ENCODE results near the gene STT3B.

STT3B gene

DNA sequence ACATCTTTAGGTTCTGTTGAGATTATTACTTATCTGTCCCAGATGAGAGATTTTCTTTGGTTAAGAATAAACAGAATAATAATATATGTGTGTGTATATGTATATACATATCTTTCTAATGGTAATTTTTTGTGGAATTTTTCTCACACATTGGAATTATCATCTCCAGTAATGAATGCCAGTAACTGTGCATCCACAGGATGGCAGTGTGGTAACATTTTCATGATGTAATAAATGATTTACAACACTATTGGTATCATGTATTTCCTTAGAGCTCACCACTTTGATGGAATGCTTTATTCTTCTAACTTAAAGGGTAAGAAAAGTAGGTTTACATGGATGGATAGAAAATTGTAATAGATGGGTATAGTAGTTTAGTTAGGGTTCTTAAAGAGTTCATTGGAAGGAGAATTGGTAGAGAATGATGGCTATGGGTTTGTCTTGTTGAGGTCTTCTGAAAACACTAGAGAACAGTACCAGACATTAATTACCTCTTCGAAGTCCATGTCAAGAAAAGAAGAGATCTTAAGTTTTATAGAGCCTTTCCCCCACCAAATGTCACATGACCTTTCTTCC, 78.1 kb downstream of the STT3B start:
- DNase-seq: no peak

DNA sequence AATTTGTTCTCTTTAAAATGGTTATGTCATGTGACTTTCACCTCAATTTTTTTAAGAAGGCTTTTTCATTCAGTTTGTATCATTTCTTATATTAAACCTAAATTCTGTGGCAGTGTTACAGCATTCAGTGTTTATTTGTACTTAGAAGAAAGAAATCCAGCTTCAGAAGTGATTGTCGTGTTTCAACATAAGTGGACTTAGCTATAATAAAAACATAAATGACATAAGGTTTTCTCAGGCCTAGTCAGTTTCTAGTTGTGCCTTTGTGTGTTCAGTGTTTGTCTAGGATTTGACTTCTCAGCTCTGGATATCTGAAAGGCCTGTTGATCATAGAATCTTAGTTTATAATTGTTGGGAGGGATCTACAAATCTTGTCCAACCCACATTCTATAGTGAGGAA, 80.5 kb downstream of the STT3B start:
- no peak for DNase-seq

DNA sequence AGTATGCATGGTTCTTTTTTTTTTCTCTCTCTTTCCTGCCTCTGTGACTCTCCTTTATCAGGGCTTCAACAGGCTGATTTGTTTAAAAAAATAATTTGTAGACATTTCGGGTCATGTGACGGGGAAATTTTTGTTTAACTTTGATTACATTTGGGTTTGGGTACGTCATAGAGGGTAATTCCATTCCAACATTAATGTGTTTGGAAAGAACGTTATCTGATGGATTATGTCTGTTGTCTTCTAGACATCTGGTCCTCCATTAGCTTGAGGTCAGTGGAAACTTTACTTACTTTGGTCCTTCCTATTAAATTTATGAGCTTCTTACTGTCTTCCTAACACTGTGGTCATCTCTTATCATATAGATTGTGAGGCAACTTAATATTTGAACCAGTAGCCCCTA, 80.9 kb downstream of the STT3B start:
- no peak for DNase-seq

DNA sequence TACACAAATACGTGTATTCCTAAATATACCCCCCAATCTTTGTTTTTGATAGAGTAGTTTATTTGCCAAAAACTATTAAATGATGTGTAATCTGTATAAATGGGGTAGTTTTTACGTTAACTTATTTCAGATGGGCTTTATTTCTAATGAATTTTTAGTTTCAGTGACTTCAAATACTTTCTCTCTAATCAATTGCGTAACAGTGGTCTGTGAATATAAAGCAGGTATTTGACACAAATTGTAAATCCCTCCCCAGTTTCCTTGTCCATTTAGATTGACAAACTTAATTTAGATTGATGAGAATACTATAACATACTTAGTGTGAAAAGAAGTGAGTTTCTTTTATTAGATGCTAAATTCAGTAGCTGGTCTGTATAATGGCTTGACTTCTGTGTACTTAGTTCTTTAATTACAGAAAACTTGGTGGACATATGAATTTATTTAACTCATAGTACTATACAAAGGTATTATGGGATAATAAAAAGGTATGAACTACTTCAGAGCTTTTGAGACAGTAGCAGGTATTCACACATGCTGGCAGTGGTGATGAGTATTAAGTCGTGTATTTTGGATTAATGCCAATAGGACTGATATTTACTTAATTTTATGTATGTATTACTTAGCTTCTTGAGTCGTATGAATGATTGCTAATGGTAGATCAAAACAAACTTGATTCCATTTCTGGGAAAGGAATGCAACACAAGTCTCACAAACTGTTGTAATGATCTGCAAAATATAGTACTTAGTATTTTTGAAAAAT, 81.6 kb downstream of the STT3B start:
- no peak for DNase-seq

- DNase-seq: no peak
Observed at GRCh38 chr3:31615071-31615875, 82.5 kb downstream of the STT3B start.

- DNase-seq: no peak
Observed at GRCh38 chr3:31616711-31617110, 84.0 kb downstream of the STT3B start.

GRCh38 chr3:31620656-31621055, 87.9 kb downstream of the STT3B start:
- no peak for DNase-seq

DNA sequence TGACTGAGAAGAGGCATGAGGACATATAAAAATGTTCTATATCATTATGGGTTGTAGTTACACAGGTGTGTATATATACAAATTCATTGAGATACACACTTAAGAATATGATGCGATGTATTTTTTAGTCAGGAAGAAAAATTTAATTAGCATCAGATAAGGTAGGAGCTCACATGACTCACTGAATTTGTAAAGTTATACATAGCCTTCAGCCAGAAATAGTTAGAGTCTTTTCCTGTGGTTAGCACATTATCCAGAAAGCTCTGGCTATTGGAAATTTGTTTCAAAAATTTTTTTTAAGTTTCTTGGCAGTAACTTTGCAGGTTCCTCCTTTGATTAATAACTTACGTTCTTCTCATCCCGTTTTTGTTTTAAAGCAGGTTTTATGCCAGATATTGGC, 88.6 kb downstream of the STT3B start:
- DNase-seq: no peak

DNA sequence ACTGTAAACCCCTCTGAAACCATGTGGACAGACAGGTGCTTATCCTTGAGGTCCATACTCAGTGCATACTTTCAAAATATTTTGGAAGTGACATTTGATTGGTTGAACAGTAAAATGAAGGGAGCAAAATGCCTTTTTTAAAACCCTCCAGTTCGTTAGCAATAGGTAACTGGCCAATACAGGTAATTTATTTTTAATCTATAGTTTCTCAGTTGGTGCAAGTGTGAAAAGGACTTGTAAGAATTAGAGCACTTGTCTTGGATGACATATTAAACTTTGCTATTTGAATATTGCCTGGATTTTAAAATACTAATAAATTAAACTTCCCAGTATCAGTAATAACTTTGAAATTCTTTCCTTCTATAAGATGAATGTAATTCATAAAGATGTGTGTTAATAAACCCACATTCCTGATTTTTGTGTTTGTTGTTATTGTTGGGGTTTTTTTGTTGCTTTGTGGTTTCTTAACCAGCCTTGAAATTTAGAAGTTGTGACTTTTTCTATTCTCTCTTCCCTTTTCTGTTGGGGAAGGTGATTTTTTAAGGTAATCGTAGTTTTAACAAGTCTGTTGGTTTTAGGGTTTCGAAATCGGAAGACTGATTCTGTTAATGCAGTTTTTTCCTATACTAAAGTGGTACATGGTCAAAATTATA, 90.0 kb downstream of the STT3B start:
- DNase-seq: no peak

DNA sequence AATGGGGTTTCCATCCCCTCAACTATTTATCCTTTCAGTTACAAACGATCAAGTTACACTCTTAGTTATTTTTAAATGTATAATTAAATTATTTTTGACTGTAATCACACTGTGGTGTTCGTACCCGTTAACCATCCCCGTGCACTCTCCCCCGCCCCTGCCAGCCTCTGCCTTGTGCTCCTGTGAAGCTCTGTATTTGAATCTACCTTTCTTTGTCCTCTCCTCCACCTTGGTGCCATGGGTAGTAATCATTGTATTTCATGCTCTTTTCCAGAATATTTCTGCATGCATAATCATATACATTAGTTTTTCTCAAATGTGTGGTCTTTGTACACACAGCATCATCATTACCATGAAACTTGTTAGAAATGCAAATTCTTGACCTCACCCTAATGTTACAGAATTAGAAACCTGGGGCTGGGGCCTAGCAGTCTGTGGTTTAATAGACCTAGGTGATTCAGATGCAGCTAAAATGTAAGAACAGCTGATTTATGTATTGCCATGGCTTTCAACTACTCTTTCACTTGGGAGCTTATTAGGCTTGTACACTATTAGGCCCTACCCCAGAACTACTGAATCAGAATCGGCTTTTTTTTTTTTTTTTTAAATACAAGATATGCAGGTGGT, 91.5 kb downstream of the STT3B start:
- no peak for DNase-seq

- DNase-seq: no peak
Observed at GRCh38 chr3:31625358-31625757, 92.6 kb downstream of the STT3B start.

GRCh38 chr3:31629054-31629453, 96.3 kb downstream of the STT3B start:
- no peak for DNase-seq

DNA sequence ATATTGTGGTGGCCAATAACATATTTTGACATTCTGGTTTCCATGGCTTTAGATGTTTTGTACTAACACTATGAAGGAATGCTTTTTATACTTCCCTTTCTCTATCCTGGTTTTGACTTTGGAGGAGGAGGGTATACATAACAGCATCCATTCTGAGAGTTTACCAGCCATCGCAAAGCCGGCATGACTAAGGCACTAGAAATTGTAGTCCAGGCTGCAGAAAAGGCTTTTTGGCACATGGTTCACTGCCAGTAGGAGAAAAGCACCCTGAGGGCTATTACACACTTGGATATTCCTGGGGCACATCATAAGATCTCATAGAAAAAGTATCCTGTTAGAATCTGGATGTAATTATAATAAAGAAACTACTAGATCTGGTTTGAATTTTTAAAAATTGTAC, 101.8 kb downstream of the STT3B start:
- no peak for DNase-seq

GRCh38 chr3:31635545-31635944, 102.8 kb downstream of the STT3B start:
- DNase-seq: no peak

- no peak for DNase-seq
Observed at GRCh38 chr3:31636049-31636448, 103.3 kb downstream of the STT3B start.

- DNase-seq: no peak
Observed at GRCh38 chr3:31636694-31637442, 104.1 kb downstream of the STT3B start.

DNA sequence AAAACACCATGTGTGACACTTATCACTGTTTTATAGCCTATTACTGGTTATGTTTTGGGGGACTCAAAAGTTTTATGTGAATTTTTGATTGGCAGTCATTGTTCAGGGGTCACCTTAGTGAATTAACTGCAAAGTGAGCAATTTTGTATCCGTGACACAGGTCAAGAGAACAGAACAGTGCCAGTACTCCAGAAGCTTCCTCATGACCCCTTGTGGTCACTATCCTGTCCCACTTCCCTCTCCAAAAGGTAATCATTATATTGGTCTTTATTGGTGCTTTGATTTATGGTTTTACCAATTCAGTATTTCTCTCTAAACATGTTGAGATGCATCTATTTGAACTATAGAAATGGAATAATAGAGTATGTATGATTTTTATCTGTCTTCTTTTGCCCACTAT, 107.1 kb downstream of the STT3B start:
- no peak for DNase-seq

DNA sequence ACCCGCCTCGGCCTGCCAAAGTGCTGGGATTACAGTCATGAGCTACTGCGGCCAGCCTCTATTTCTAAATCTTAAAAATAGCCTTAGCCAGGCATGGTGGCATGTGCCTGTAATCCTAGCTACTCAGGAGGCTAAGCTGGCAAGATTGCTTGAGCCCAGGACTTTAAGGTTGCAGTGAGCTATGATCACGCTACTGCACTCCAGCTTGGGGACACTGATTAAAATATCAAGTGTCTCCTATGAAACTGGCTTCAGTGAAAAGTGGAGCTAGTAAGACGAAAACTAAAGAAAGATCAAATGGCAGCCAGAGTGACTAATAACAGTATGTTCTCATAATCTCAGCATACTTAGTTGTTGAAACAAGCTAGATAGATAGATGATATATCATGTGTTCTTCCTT, 112.5 kb downstream of the STT3B start:
- DNase-seq: no peak

GRCh38 chr3:31648286-31648968, 115.7 kb downstream of the STT3B start:
- no peak for DNase-seq

DNA sequence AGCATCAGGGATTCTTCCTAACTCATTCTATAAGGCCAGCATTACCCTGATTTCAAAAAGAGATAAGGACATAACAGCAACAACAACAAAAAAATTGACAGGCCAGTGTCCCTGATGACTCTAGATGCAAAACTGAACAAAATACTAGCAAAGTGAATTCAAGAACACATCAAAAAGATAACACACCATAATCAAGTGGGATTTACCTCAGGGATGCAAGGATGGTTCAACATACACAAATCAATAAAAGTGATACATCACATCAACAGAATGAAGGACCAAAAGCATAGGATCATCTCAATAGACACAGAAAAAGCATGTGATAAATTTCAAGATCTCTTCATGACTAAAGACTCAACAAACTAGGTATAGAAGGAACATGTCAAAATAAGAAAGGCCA, 119.6 kb downstream of the STT3B start:
- no peak for DNase-seq

- no peak for DNase-seq
Observed at GRCh38 chr3:31653464-31653863, 120.7 kb downstream of the STT3B start.

- DNase-seq: no peak
Observed at GRCh38 chr3:31654998-31655397, 122.3 kb downstream of the STT3B start.
